ENCODE data around the gene FSTL4. TPM values are rescaled to one million over a fixed set of nuclear protein-coding genes. Genes with fewer than 3 reads are reported as not detected.

FSTL4 gene
- total and polyA plus RNA-seq, 4 donors = 0.02 to 0.18 TPM; not detected in 2

- Histone ChIP-seq H3K9me3 (ENCODE audit: control insufficient read depth in 4 of 4, low read length in 3 of 4) (no peaks in the 10 kb centered on the region), H3K4me3 (ENCODE audit: low read depth in 1 of 3, low read length in 3 of 3) (no peak overlapping the region), H3K36me3 (ENCODE audit: control insufficient read depth in 4 of 4, insufficient read depth in 3 of 4, low read depth in 1 of 4, low read length in 3 of 4) (no peaks in the 10 kb centered on the region), H3K9ac (ENCODE audit: low read depth in 1 of 2, low read length in 2 of 2) (no peak overlapping the region), H3K27me3 (ENCODE audit: control insufficient read depth in 4 of 4, insufficient read depth in 4 of 4, low read length in 3 of 4) (no peaks in the 10 kb centered on the region), H3K27ac (ENCODE audit: low read depth in 1 of 2, low read length in 2 of 2) (no peak overlapping the region), H3K4me1 (ENCODE audit: control insufficient read depth in 4 of 4, insufficient read depth in 4 of 4, low read length in 3 of 4) (no peaks in the 10 kb centered on the region)
- no peak for DNase-seq (ENCODE audit: low spot score)
- WGBS = 73% methylated on average over 1 of the region's 1 CpG
- TF ChIP-seq GABPA (IDR thresholded peaks at IDR 0.05 in 1 of 2, conservative IDR thresholded peaks at IDR 0.05 in 1 of 2) (no peak), CTCF (IDR thresholded peaks at IDR 0.05; ENCODE audit: low read depth, low read length, missing input control) (no peak), JUND (IDR thresholded peaks at IDR 0.05) (no peak), HNF4A (conservative IDR thresholded peaks at IDR 0.05) (no peak), TAF1 (conservative IDR thresholded peaks at IDR 0.05) (no peak), RXRA (IDR thresholded peaks at IDR 0.05) (no peak), FOXA1 (IDR thresholded peaks at IDR 0.05) (no peak), NR2F2 (IDR thresholded peaks at IDR 0.05) (no peak), YY1 (IDR thresholded peaks at IDR 0.05) (no peak), MAX (IDR thresholded peaks at IDR 0.05) (no peak), FOXA2 (IDR thresholded peaks at IDR 0.05) (no peak), HNF4G (IDR thresholded peaks at IDR 0.05) (no peak), SP1 (IDR thresholded peaks at IDR 0.05) (no peak), REST (IDR thresholded peaks at IDR 0.05) (no peak), ATF3 (IDR thresholded peaks at IDR 0.05) (no peak), EGR1 (IDR thresholded peaks at IDR 0.05; ENCODE audit: low read depth in 2 of 2) (no peak)
These were observed 250.4 kb downstream of the FSTL4 start for GRCh38 chr5:133361922-133362321.

- WGBS = 76% methylated on average over 18 of the region's 18 CpGs
- Histone ChIP-seq H3K9me3 (ENCODE audit: control insufficient read depth in 4 of 4, low read length in 3 of 4) (no peaks in the 10 kb centered on the region), H3K4me3 (ENCODE audit: low read depth in 1 of 3, low read length in 3 of 3) (no peak overlapping the region), H3K9ac (ENCODE audit: low read depth in 1 of 2, low read length in 2 of 2) (no peak overlapping the region), H3K36me3 (ENCODE audit: control insufficient read depth in 4 of 4, insufficient read depth in 3 of 4, low read depth in 1 of 4, low read length in 3 of 4) (no peaks in the 10 kb centered on the region), H3K4me1 (ENCODE audit: control insufficient read depth in 4 of 4, insufficient read depth in 4 of 4, low read length in 3 of 4) (no peaks in the 10 kb centered on the region), H3K27me3 (ENCODE audit: control insufficient read depth in 4 of 4, insufficient read depth in 4 of 4, low read length in 3 of 4) (no peaks in the 10 kb centered on the region), H3K27ac (ENCODE audit: low read depth in 1 of 2, low read length in 2 of 2) (no peak overlapping the region)
- DNase-seq (ENCODE audit: low spot score) = no peak
- TF ChIP-seq GABPA (IDR thresholded peaks at IDR 0.05 in 1 of 2, conservative IDR thresholded peaks at IDR 0.05 in 1 of 2) (no peak), HNF4G (IDR thresholded peaks at IDR 0.05) (no peak), JUND (IDR thresholded peaks at IDR 0.05) (no peak), NR2F2 (IDR thresholded peaks at IDR 0.05) (no peak), TAF1 (conservative IDR thresholded peaks at IDR 0.05) (no peak), FOXA2 (IDR thresholded peaks at IDR 0.05) (no peak), SP1 (IDR thresholded peaks at IDR 0.05) (no peak), EGR1 (IDR thresholded peaks at IDR 0.05; ENCODE audit: low read depth in 2 of 2) (no peak), FOXA1 (IDR thresholded peaks at IDR 0.05) (no peak), RAD21 (IDR thresholded peaks at IDR 0.05) (no peak), CTCF (IDR thresholded peaks at IDR 0.05; ENCODE audit: low read depth, low read length, missing input control) (no peak), REST (IDR thresholded peaks at IDR 0.05) (no peak), MAX (IDR thresholded peaks at IDR 0.05) (no peak), RXRA (IDR thresholded peaks at IDR 0.05) (no peak)
These were observed 251.5 kb downstream of the FSTL4 start for GRCh38 chr5:133360693-133361472.

Data from liver (tissue), 9 donors.